Chondrocyte (in vitro differentiated cells): ENCODE data around the gene EYA2. TPM values are rescaled to one million over a fixed set of nuclear protein-coding genes. Genes with fewer than 3 reads are reported as not detected.

ENCODE experiments used
- DNase-seq: peaks from one replicate; pipeline ENCODE4 v3.0.0; 2021; ENCODE audit warnings: mixed read lengths, low spot score
- H3K27ac Mint-ChIP-seq: one replicate; pipeline ENCODE4 v1.8.0; 2021; ENCODE audit warnings: mild to moderate bottlenecking, moderate library complexity, mixed read lengths; ENCODE audit not compliant: unreplicated experiment
- H3K27me3 Mint-ChIP-seq: 2 replicates; pipeline ENCODE4 v1.8.0; 2021; ENCODE audit warnings: low read depth, mixed read lengths
- H3K36me3 Mint-ChIP-seq: 2 replicates; pipeline ENCODE4 v1.8.0; 2021; ENCODE audit warnings: low read depth, mixed read lengths
- H3K4me1 Mint-ChIP-seq: 2 replicates; pipeline ENCODE4 v1.8.0; 2021; ENCODE audit warnings: low read depth, mild to moderate bottlenecking, mixed read lengths
- H3K4me3 Mint-ChIP-seq: one replicate; pipeline ENCODE4 v1.8.0; 2021; ENCODE audit warnings: mild to moderate bottlenecking, moderate library complexity, mixed read lengths; ENCODE audit not compliant: unreplicated experiment
- H3K9me3 Mint-ChIP-seq: 2 replicates; pipeline ENCODE4 v1.8.0; 2021; ENCODE audit warnings: low read depth, mixed read lengths
- total RNA-seq: library from RNA; stranded (reverse); gene quantifications from 3 replicates; pipeline ENCODE4 v1.2.1, GENCODE V29; 2021
- TF ChIP-seq, protein P1 (sequence below): fragments of 200-600 bp; sonication (generic); IDR thresholded peaks from 2 replicates; pipeline ENCODE4 v1.5.0; 2021; ENCODE audit warnings: antibody characterized with exemption, mild to moderate bottlenecking, moderate library complexity

EYA2 gene
- total RNA-seq, 1 donor from 2014 or later, result 0.32 TPM

GRCh38 chr20:47152068-47152467, 257.4 kb downstream of the EYA2 start:
- TF ChIP-seq, protein P1, sequence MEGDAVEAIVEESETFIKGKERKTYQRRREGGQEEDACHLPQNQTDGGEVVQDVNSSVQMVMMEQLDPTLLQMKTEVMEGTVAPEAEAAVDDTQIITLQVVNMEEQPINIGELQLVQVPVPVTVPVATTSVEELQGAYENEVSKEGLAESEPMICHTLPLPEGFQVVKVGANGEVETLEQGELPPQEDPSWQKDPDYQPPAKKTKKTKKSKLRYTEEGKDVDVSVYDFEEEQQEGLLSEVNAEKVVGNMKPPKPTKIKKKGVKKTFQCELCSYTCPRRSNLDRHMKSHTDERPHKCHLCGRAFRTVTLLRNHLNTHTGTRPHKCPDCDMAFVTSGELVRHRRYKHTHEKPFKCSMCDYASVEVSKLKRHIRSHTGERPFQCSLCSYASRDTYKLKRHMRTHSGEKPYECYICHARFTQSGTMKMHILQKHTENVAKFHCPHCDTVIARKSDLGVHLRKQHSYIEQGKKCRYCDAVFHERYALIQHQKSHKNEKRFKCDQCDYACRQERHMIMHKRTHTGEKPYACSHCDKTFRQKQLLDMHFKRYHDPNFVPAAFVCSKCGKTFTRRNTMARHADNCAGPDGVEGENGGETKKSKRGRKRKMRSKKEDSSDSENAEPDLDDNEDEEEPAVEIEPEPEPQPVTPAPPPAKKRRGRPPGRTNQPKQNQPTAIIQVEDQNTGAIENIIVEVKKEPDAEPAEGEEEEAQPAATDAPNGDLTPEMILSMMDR, result no peak
- Mint-ChIP-seq H3K9me3 (no peaks in the 10 kb centered on the region), H3K4me1 (peaks cover 4% of the 10 kb centered on the region), H3K4me3 (no peak overlapping the region), H3K27me3 (peaks cover 15% of the 10 kb centered on the region), H3K36me3 (no peaks in the 10 kb centered on the region), H3K27ac (no peak overlapping the region)
- no peak for DNase-seq

DNA sequence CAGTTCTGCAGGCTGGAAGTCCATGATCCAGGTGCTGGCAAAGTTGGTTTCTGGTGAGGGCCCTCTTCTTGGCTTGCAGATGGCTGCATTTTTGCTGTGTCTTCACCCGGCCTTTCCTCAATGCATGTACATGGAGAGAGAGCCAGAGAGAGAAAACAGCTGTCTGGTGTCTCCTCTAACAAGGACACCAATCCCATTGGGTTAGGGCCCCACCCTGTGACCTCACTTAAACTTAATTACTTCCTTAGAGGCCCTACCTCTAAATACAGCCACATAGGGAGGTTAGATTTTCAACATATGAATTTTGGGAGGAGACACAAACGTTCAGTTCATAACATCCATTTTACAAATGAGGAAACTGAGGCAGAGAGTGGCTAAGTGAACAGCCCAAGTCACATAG, 259.4 kb downstream of the EYA2 start:
- TF ChIP-seq, protein P1, result no peak
- H3K27ac Mint-ChIP-seq, result no peak overlapping the region
- H3K36me3 Mint-ChIP-seq, result no peaks in the 10 kb centered on the region
- no peaks in the 10 kb centered on the region for H3K9me3 Mint-ChIP-seq
- no peak for DNase-seq
- H3K27me3 Mint-ChIP-seq, result peaks cover 15% of the 10 kb centered on the region
- no peak overlapping the region for H3K4me3 Mint-ChIP-seq
- H3K4me1 Mint-ChIP-seq, result no peaks in the 10 kb centered on the region

DNA sequence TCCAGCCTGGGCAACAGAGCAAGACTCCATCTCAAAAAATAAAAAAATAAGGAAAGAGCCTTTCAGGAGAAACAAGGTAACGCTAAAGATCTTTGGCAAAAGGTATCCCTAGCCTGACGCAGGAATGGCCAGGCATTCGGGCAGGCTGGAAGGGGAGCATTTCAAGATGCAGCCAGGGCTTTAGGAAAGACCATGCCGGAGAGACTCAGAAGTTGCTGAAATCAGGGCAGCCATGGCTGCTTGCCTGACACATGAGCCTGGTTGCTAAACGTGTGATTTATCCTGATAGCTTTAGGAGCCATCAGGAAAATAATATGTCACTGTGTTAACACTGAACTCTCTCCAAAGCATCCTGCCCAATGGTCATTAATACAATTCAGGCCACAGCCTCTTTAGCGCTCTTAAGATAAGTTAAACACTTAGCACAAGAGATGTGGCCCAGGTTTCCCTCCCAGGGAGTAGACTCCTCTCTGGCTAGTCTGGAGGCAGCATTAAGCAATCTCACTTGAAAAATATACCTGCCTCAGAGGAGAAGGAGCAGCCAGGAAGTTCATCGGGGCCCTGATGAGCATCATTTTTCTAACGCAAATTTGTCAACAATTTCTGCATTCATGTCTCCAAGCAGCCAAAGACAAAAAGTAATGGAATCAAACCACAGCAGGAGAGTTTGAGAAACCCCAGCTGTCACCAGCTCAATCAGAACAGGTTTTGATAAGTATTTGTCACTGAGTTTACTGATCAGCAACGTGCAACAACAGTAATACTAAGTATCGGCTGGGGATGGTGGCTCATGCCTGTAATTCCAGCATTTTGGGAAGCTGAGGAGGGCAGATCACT, 261.9 kb downstream of the EYA2 start:
- H3K27ac Mint-ChIP-seq, result no peak overlapping the region
- no peaks in the 10 kb centered on the region for H3K4me1 Mint-ChIP-seq
- no peaks in the 10 kb centered on the region for H3K9me3 Mint-ChIP-seq
- H3K4me3 Mint-ChIP-seq, result no peak overlapping the region
- no peak for DNase-seq
- TF ChIP-seq, protein P1, result no peak
- no peaks in the 10 kb centered on the region for H3K36me3 Mint-ChIP-seq
- peaks cover 12% of the 10 kb centered on the region for H3K27me3 Mint-ChIP-seq

GRCh38 chr20:47159166-47159565, 264.5 kb downstream of the EYA2 start:
- Mint-ChIP-seq H3K9me3 (peaks cover 3% of the 10 kb centered on the region), H3K4me3 (no peak overlapping the region), H3K36me3 (no peaks in the 10 kb centered on the region), H3K27ac (no peak overlapping the region), H3K4me1 (no peaks in the 10 kb centered on the region), H3K27me3 (peaks cover 10% of the 10 kb centered on the region)
- DNase-seq, result no peak
- TF ChIP-seq, protein P1, result no peak

GRCh38 chr20:47160240-47160639, 265.6 kb downstream of the EYA2 start:
- Mint-ChIP-seq H3K9me3 (peaks cover 3% of the 10 kb centered on the region), H3K4me3 (no peak overlapping the region), H3K36me3 (no peaks in the 10 kb centered on the region), H3K27ac (no peak overlapping the region), H3K27me3 (peaks cover 3% of the 10 kb centered on the region), H3K4me1 (no peaks in the 10 kb centered on the region)
- DNase-seq, result no peak
- TF ChIP-seq, protein P1, result no peak
